DOHH2 (cell line): ENCODE measurements around the gene CEP19.

Experiments
- H3F3A ChIP-seq: fragments of 200-600 bp; sonication (generic), shearing (Covaris generic); 2 replicates; pipeline ENCODE4 v1.6.0; 2016; ENCODE audit warnings: antibody characterized with exemption, mild to moderate bottlenecking; ENCODE audit not compliant: control insufficient read depth, insufficient read depth
- H3K27ac ChIP-seq: fragments of 200-600 bp; sonication (generic); 2 replicates; pipeline ENCODE4 v1.5.1; 2014; ENCODE audit warnings: low read depth, mild to moderate bottlenecking, low read length, moderate library complexity
- H3K27me3 ChIP-seq: fragments of 200-600 bp; sonication (generic); 2 replicates; pipeline ENCODE4 v1.6.1; 2014; ENCODE audit warnings: mild to moderate bottlenecking, low read length, mixed read lengths; ENCODE audit not compliant: control insufficient read depth
- H3K36me3 ChIP-seq: fragments of 200-600 bp; sonication (generic); 2 replicates; pipeline ENCODE4 v1.6.1; 2014; ENCODE audit warnings: mild to moderate bottlenecking, low read length, moderate library complexity, mixed read lengths; ENCODE audit not compliant: control insufficient read depth
- H3K4me1 ChIP-seq: fragments of 200-600 bp; sonication (generic); 2 replicates; pipeline ENCODE4 v1.6.1; 2014; ENCODE audit warnings: mild to moderate bottlenecking, low read length, mixed read lengths; ENCODE audit not compliant: control insufficient read depth
- H3K4me2 ChIP-seq: fragments of 200-600 bp; sonication (generic); 2 replicates; pipeline ENCODE4 v1.6.0; 2014; ENCODE audit warnings: mild to moderate bottlenecking, low read length, moderate library complexity
- H3K4me3 ChIP-seq: fragments of 200-600 bp; sonication (generic); 2 replicates; pipeline ENCODE4 v1.5.1; 2014; ENCODE audit warnings: mild to moderate bottlenecking, low read length, mixed read lengths
- H3K79me2 ChIP-seq: fragments of 200-600 bp; sonication (generic); 2 replicates; pipeline ENCODE4 v1.6.1; 2014; ENCODE audit warnings: mild to moderate bottlenecking, low read length, mixed read lengths; ENCODE audit not compliant: control insufficient read depth
- H3K9me2 ChIP-seq: fragments of 200-600 bp; sonication (generic); replicated peaks from 2 replicates; pipeline ENCODE4 v1.6.1; 2014; ENCODE audit warnings: mild to moderate bottlenecking, low read length, mixed read lengths; ENCODE audit not compliant: control insufficient read depth
- H3K9me3 ChIP-seq: fragments of 200-600 bp; sonication (generic); 2 replicates; pipeline ENCODE4 v1.6.1; 2014; ENCODE audit warnings: antibody characterized with exemption, low read length, mixed read lengths; ENCODE audit not compliant: control insufficient read depth, insufficient read depth
- H4K20me1 ChIP-seq: fragments of 200-600 bp; sonication (generic); 2 replicates; pipeline ENCODE4 v1.6.0; 2014; ENCODE audit warnings: low read depth, mild to moderate bottlenecking, antibody characterized with exemption, low read length, moderate library complexity; ENCODE audit not compliant: control insufficient read depth, insufficient read depth
- EZH2phosphoT487 ChIP-seq: fragments of 200-600 bp; sonication (generic); IDR thresholded peaks from 2 replicates; pipeline ENCODE4 v1.6.1; 2017; ENCODE audit warnings: borderline replicate concordance, mild to moderate bottlenecking, antibody characterized with exemption, low read length, moderate library complexity, mixed read lengths
- TF ChIP-seq, protein P1 (sequence below): fragments of 200-600 bp; sonication (generic); IDR thresholded peaks from one replicate; pipeline ENCODE4 v1.5.1; 2014; ENCODE audit warnings: antibody characterized with exemption, mild to moderate bottlenecking, low read depth, low read length; ENCODE audit not compliant: poor library complexity, severe bottlenecking

The CEP19 gene

DNA sequence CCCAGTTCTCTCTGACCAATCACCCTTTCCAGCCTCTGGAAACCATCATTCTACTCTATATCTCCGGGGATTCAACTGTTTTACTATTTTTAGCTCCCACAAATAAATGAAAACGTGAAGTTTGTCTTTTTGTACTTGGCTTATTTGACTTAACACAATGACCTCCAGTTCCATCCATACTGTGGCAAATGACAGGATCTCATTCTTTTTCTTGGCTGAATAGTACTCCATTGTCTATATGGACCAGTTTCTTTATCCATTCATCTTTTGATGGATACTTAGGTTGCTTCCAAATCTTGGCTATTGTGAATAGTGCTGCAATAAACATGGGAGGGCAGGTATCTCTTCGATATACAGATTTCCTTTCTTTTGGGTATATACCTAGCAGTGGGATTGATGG, 38.4 kb downstream of the CEP19 start:
- Histone ChIP-seq H4K20me1 (no peaks in the 10 kb centered on the region), H3K27me3 (peaks cover 21% of the 10 kb centered on the region), H3K4me3 (no peak overlapping the region), H3K9me2 (no peaks in the 10 kb centered on the region), H3K36me3 (no peaks in the 10 kb centered on the region), H3K79me2 (no peaks in the 10 kb centered on the region), H3K4me2 (no peak overlapping the region), H3F3A (no peaks in the 10 kb centered on the region), H3K4me1 (peaks cover 5% of the 10 kb centered on the region), H3K9me3 (no peaks in the 10 kb centered on the region), H3K27ac (no peak overlapping the region)
- TF ChIP-seq EZH2phosphoT487, result no peak
- TF ChIP-seq, protein P1, sequence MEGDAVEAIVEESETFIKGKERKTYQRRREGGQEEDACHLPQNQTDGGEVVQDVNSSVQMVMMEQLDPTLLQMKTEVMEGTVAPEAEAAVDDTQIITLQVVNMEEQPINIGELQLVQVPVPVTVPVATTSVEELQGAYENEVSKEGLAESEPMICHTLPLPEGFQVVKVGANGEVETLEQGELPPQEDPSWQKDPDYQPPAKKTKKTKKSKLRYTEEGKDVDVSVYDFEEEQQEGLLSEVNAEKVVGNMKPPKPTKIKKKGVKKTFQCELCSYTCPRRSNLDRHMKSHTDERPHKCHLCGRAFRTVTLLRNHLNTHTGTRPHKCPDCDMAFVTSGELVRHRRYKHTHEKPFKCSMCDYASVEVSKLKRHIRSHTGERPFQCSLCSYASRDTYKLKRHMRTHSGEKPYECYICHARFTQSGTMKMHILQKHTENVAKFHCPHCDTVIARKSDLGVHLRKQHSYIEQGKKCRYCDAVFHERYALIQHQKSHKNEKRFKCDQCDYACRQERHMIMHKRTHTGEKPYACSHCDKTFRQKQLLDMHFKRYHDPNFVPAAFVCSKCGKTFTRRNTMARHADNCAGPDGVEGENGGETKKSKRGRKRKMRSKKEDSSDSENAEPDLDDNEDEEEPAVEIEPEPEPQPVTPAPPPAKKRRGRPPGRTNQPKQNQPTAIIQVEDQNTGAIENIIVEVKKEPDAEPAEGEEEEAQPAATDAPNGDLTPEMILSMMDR, result no peak

- no peak overlapping the region for H3K4me2 ChIP-seq
- TF ChIP-seq EZH2phosphoT487, result no peak
- TF ChIP-seq, protein P1, result no peak
- H4K20me1 ChIP-seq, result no peaks in the 10 kb centered on the region
- peaks cover 5% of the 10 kb centered on the region for H3K4me1 ChIP-seq
- H3K27me3 ChIP-seq, result peaks cover 9% of the 10 kb centered on the region
- no peak overlapping the region for H3K27ac ChIP-seq
- H3K9me3 ChIP-seq, result no peaks in the 10 kb centered on the region
- H3F3A ChIP-seq, result no peaks in the 10 kb centered on the region
- H3K4me3 ChIP-seq, result no peak overlapping the region
- no peaks in the 10 kb centered on the region for H3K79me2 ChIP-seq
- H3K36me3 ChIP-seq, result no peaks in the 10 kb centered on the region
- H3K9me2 ChIP-seq, result no peaks in the 10 kb centered on the region
These were observed 41.7 kb downstream of the CEP19 start for GRCh38 chr3:196670339-196670738.

DNA sequence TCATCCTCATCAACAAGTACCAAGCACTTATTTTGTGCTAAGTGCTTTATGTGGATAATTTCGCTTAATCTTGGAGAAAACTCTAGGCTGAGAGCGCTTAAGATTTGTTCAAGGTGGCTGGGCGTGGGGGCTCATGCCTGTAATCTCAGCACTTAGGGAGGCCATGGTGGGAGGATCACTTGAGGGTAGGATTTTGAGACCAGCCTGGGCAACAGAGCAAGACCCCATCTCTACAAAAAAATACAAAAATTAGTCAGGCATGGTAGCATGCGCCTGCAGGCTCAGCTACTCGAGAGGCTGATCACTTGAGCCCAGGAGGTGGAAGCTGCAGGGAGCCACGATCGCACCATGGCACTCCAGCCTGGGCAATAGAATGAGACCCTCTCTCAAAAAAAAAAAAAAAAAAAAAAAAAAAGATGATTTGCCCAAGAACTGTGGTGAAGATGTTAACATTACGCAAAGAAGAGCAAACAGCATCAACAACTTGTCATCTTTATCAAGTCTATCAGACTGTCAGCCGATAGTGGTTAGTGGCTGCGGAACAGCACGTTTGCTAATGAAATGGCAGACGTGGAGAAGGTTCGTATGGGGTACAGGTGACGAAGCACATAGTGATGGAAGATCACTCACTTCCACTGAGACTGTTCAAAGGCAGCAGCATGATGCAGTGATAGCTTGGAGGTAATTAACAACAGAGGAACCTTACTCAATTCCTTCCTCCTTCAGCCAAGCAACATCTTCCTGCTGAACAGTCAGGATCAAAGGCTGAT, 44.8 kb downstream of the CEP19 start:
- no peak overlapping the region for H3K4me3 ChIP-seq
- no peaks in the 10 kb centered on the region for H3K9me3 ChIP-seq
- peaks cover 9% of the 10 kb centered on the region for H3K27me3 ChIP-seq
- no peaks in the 10 kb centered on the region for H3K36me3 ChIP-seq
- H3K4me2 ChIP-seq, result no peak overlapping the region
- H3F3A ChIP-seq, result no peaks in the 10 kb centered on the region
- no peaks in the 10 kb centered on the region for H3K79me2 ChIP-seq
- H3K4me1 ChIP-seq, result peaks cover 5% of the 10 kb centered on the region
- TF ChIP-seq, protein P1, result no peak
- no peaks in the 10 kb centered on the region for H3K9me2 ChIP-seq
- no peaks in the 10 kb centered on the region for H4K20me1 ChIP-seq
- no peak overlapping the region for H3K27ac ChIP-seq
